ENCODE results near the gene CHI3L1. TPM values are rescaled to one million over a fixed set of nuclear protein-coding genes. Genes with fewer than 3 reads are reported as not detected.

The CHI3L1 gene
- total RNA-seq, 1 donor from 2014 or later = 0.20 TPM

GRCh38 chr1:203182387-203182953 is 4.0 kb downstream of the CHI3L1 start:
- H3K4me1 Mint-ChIP-seq (ENCODE audit: low read depth, unreplicated experiment) = peaks cover 17% of the 10 kb centered on the region
- H3K36me3 Mint-ChIP-seq (ENCODE audit: low read depth, unreplicated experiment) = no peaks in the 10 kb centered on the region
- no peak for DNase-seq (ENCODE audit: low read depth)
- Histone ChIP-seq H3K27ac (ENCODE audit: low read depth, low read length) (no peak overlapping the region), H3K27me3 (ENCODE audit: insufficient read depth, low read length) (no peaks in the 10 kb centered on the region), H3K79me2 (ENCODE audit: insufficient read depth, low read length) (no peaks in the 10 kb centered on the region), H3K4me2 (ENCODE audit: low read length) (no peak overlapping the region), H3K4me1 (ENCODE audit: insufficient read depth, low read length) (peaks cover 8% of the 10 kb centered on the region), H4K20me1 (ENCODE audit: insufficient read depth, low read length) (no peaks in the 10 kb centered on the region), H2AFZ (ENCODE audit: low read depth, low read length) (no peak overlapping the region), H3K36me3 (ENCODE audit: insufficient read depth, low read length) (no peaks in the 10 kb centered on the region), H3K4me3 (ENCODE audit: insufficient read depth, low read depth, low read length) (no peak overlapping the region), H3K9ac (ENCODE audit: low read length) (no peak overlapping the region), H3K9me3 (ENCODE audit: insufficient read depth, low read depth, low read length) (no peaks in the 10 kb centered on the region)
- peaks cover 28% of the 10 kb centered on the region for H3K27me3 Mint-ChIP-seq (ENCODE audit: low read depth, unreplicated experiment)
- no peak overlapping the region for H3K27ac Mint-ChIP-seq (ENCODE audit: unreplicated experiment)
- TF ChIP-seq EZH2 (IDR thresholded peaks at IDR 0.05; ENCODE audit: insufficient read depth, low read length) = no peak
- no peak for TF ChIP-seq CTCF (IDR thresholded peaks at IDR 0.05; ENCODE audit: insufficient read depth, low read depth, low read length)
- no peaks in the 10 kb centered on the region for H3K9me3 Mint-ChIP-seq (ENCODE audit: unreplicated experiment)
- no peak overlapping the region for H3K4me3 Mint-ChIP-seq (ENCODE audit: unreplicated experiment)
- no peak for FAIRE-seq

GRCh38 chr1:203181586-203182386 is 4.7 kb downstream of the CHI3L1 start:
- H3K79me2 ChIP-seq (ENCODE audit: insufficient read depth, low read length) = no peaks in the 10 kb centered on the region
- DNase-seq (ENCODE audit: low read depth) (no peak), FAIRE-seq (no peak)
- H3K9ac ChIP-seq (ENCODE audit: low read length) = no peak overlapping the region
- no peak overlapping the region for H3K4me3 ChIP-seq (ENCODE audit: insufficient read depth, low read depth, low read length)
- H3K36me3 ChIP-seq (ENCODE audit: insufficient read depth, low read length) = no peaks in the 10 kb centered on the region
- no peaks in the 10 kb centered on the region for H3K27me3 ChIP-seq (ENCODE audit: insufficient read depth, low read length)
- Mint-ChIP-seq H3K27ac (ENCODE audit: unreplicated experiment) (no peak overlapping the region), H3K4me3 (ENCODE audit: unreplicated experiment) (no peak overlapping the region), H3K36me3 (ENCODE audit: low read depth, unreplicated experiment) (no peaks in the 10 kb centered on the region), H3K4me1 (ENCODE audit: low read depth, unreplicated experiment) (peaks cover 21% of the 10 kb centered on the region), H3K27me3 (ENCODE audit: low read depth, unreplicated experiment) (peaks cover 28% of the 10 kb centered on the region), H3K9me3 (ENCODE audit: unreplicated experiment) (no peaks in the 10 kb centered on the region)
- no peak overlapping the region for H2AFZ ChIP-seq (ENCODE audit: low read depth, low read length)
- no peak for TF ChIP-seq CTCF (IDR thresholded peaks at IDR 0.05; ENCODE audit: insufficient read depth, low read depth, low read length)
- no peak for TF ChIP-seq EZH2 (IDR thresholded peaks at IDR 0.05; ENCODE audit: insufficient read depth, low read length)
- no peaks in the 10 kb centered on the region for H4K20me1 ChIP-seq (ENCODE audit: insufficient read depth, low read length)
- H3K4me2 ChIP-seq (ENCODE audit: low read length) = no peak overlapping the region
- peaks cover 14% of the 10 kb centered on the region for H3K4me1 ChIP-seq (ENCODE audit: insufficient read depth, low read length)
- no peak overlapping the region for H3K27ac ChIP-seq (ENCODE audit: low read depth, low read length)
- H3K9me3 ChIP-seq (ENCODE audit: insufficient read depth, low read depth, low read length) = no peaks in the 10 kb centered on the region
